ENCODE results near the gene TCERG1L. TPM values are rescaled to one million over a fixed set of nuclear protein-coding genes. Genes with fewer than 3 reads are reported as not detected.

TCERG1L gene
- polyA plus RNA-seq, 4 donors: 0.31 to 1.8 (median 1.5) TPM

GRCh38 chr10:131211965-131212619, 99.4 kb downstream of the TCERG1L start:
- DNase-seq (ENCODE audit: low read depth in 4 of 4, low spot score in 3 of 4): no peak

GRCh38 chr10:131211559-131211958, 100.0 kb downstream of the TCERG1L start:
- DNase-seq (ENCODE audit: low read depth in 4 of 4, low spot score in 3 of 4): no peak

GRCh38 chr10:131211146-131211545, 100.4 kb downstream of the TCERG1L start:
- no peak for DNase-seq (ENCODE audit: low read depth in 4 of 4, low spot score in 3 of 4)

GRCh38 chr10:131210181-131210580, 101.3 kb downstream of the TCERG1L start:
- DNase-seq (ENCODE audit: low read depth in 4 of 4, low spot score in 3 of 4): no peak

GRCh38 chr10:131207584-131208532, 103.7 kb downstream of the TCERG1L start:
- DNase-seq (ENCODE audit: low read depth in 4 of 4, low spot score in 3 of 4): no peak

GRCh38 chr10:131207176-131207575, 104.3 kb downstream of the TCERG1L start:
- DNase-seq (ENCODE audit: low read depth in 4 of 4, low spot score in 3 of 4): no peak

GRCh38 chr10:131206111-131206995, 105.2 kb downstream of the TCERG1L start:
- DNase-seq (ENCODE audit: low read depth in 4 of 4, low spot score in 3 of 4): no peak

GRCh38 chr10:131205556-131205955, 106.0 kb downstream of the TCERG1L start:
- no peak for DNase-seq (ENCODE audit: low read depth in 4 of 4, low spot score in 3 of 4)

- no peak for DNase-seq (ENCODE audit: low read depth in 4 of 4, low spot score in 3 of 4)
These were observed 106.9 kb downstream of the TCERG1L start for GRCh38 chr10:131204406-131205152.

- no peak for DNase-seq (ENCODE audit: low read depth in 4 of 4, low spot score in 3 of 4)
These were observed 107.8 kb downstream of the TCERG1L start for GRCh38 chr10:131203456-131204357.

- DNase-seq (ENCODE audit: low read depth in 4 of 4, low spot score in 3 of 4): no peak
These were observed 108.5 kb downstream of the TCERG1L start for GRCh38 chr10:131202990-131203389.

- DNase-seq (ENCODE audit: low read depth in 4 of 4, low spot score in 3 of 4): no peak
These were observed 109.6 kb downstream of the TCERG1L start for GRCh38 chr10:131201741-131202515.

- DNase-seq (ENCODE audit: low read depth in 4 of 4, low spot score in 3 of 4): no peak
These were observed 110.6 kb downstream of the TCERG1L start for GRCh38 chr10:131200856-131201470.

- no peak for DNase-seq (ENCODE audit: low read depth in 4 of 4, low spot score in 3 of 4)
These were observed 111.9 kb downstream of the TCERG1L start for GRCh38 chr10:131199646-131200045.

- DNase-seq (ENCODE audit: low read depth in 4 of 4, low spot score in 3 of 4): no peak
These were observed 112.7 kb downstream of the TCERG1L start for GRCh38 chr10:131198843-131199242.

GRCh38 chr10:131198401-131198800, 113.1 kb downstream of the TCERG1L start:
- no peak for DNase-seq (ENCODE audit: low read depth in 4 of 4, low spot score in 3 of 4)

GRCh38 chr10:131196176-131196885, 115.2 kb downstream of the TCERG1L start:
- no peak for DNase-seq (ENCODE audit: low read depth in 4 of 4, low spot score in 3 of 4)
